ENCODE measurements around the gene AMBN. TPM values are rescaled to one million over a fixed set of nuclear protein-coding genes. Genes with fewer than 3 reads are reported as not detected.

Gene AMBN
- total and polyA plus RNA-seq, 7 donors = not detected

GRCh38 chr4:70629469-70630090, 37.5 kb downstream of the AMBN start:
- DNase-seq (no peak), ATAC-seq (no peak)
- 84 to 92% (median 90%) methylated on average over 1 of the region's 1 CpG for WGBS, 3 donors
- Histone ChIP-seq H3K27ac (no peak overlapping the region), H3K36me3 (ENCODE audit: insufficient read depth in 1 of 2, low read depth in 1 of 2) (no peaks in the 10 kb centered on the region), H3K9me3 (no peaks in the 10 kb centered on the region), H3K27me3 (ENCODE audit: insufficient read depth in 3 of 3, low read length in 2 of 3) (no peaks in the 10 kb centered on the region), H3K4me3 (no peak overlapping the region), H3K4me1 (no peaks in the 10 kb centered on the region)
- TF ChIP-seq CTCF (IDR thresholded peaks at IDR 0.05) = no peak
- intact Hi-C loops (cut with DNase I) = no loop called here

DNA sequence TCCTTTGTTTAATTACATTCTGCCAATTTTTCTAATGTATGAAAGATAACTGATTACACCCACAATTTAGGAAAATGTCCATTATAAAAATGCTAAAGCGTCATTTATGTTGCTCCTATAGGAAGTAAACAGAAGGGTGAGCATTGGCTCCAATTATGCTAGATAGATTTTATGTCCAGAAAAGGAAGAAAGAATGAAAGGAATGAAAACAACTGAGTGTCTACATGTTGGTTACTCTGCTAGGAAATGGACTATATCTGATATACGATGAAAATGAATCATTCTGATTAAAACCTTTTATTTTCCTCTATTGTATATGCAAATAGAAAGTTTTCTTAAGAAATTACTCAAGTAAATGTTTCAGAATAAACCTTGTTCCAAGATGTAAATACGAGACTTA, 38.1 kb downstream of the AMBN start:
- intact Hi-C loops (cut with DNase I) = no loop called here
- DNase-seq = no peak

DNA sequence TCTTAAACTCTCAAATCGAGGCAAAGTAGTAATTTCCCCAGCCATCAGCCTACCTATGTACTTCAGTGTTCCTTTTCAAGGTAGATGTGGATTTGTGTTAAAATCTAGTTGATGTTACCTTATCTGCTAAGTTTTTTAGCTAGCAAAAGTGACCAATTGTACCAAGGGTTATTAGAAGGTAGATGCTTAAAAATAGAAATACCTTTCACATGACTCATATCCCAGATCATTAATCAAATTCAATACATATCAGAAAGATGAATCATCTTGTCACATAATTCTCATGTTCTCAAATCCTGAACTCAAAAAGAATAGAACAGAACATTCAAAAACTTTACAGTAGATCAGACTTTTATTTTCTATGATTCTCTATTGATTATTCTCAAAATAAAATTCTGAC, 40.0 kb downstream of the AMBN start:
- ATAC-seq (no peak), DNase-seq (no peak)
- WGBS, 3 donors = 75 to 82% (median 78%) methylated on average over 1 of the region's 1 CpG
- Histone ChIP-seq H3K4me3 (no peak overlapping the region), H3K9me3 (no peaks in the 10 kb centered on the region), H3K4me1 (no peaks in the 10 kb centered on the region), H3K36me3 (ENCODE audit: insufficient read depth in 1 of 2, low read depth in 1 of 2) (no peaks in the 10 kb centered on the region), H3K27ac (no peak overlapping the region), H3K27me3 (ENCODE audit: insufficient read depth in 3 of 3, low read length in 2 of 3) (no peaks in the 10 kb centered on the region)
- intact Hi-C loops (cut with DNase I) = no loop called here
- no peak for TF ChIP-seq CTCF (IDR thresholded peaks at IDR 0.05)

More for the DNA sequence above, 38.1 kb downstream of the AMBN start:
- H3K4me3 ChIP-seq = no peak overlapping the region
- no peaks in the 10 kb centered on the region for H3K27me3 ChIP-seq (ENCODE audit: insufficient read depth in 3 of 3, low read length in 2 of 3)
- H3K27ac ChIP-seq = no peak overlapping the region
- 85 to 89% (median 85%) methylated on average over 3 of the region's 3 CpGs for WGBS, 3 donors
- ATAC-seq = no peak
- no peak for TF ChIP-seq CTCF (IDR thresholded peaks at IDR 0.05)
- no peaks in the 10 kb centered on the region for H3K9me3 ChIP-seq
- no peaks in the 10 kb centered on the region for H3K4me1 ChIP-seq
- no peaks in the 10 kb centered on the region for H3K36me3 ChIP-seq (ENCODE audit: insufficient read depth in 1 of 2, low read depth in 1 of 2)

DNA sequence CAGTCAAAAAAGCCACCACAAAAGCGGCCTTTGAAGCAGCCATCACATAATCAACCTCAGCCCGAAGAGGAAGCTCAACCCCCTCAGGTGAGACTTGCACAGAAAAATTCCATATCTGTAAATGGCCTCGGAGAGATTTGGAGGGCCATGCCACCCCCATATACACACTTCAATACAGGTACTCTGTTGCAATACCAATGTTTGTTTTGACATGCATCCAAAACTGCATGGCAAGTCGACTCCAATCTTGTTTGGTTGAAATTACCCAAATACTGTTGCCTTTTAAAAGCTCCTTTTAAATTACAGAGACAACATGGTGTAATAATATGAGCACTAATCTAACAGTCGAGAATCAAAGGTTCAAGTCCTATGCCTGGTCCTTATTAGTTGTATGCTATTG, 42.4 kb downstream of the AMBN start:
- Histone ChIP-seq H3K4me3 (no peak overlapping the region), H3K27ac (no peak overlapping the region), H3K36me3 (ENCODE audit: insufficient read depth in 1 of 2, low read depth in 1 of 2) (no peaks in the 10 kb centered on the region), H3K9me3 (peaks cover 3% of the 10 kb centered on the region), H3K4me1 (no peaks in the 10 kb centered on the region), H3K27me3 (ENCODE audit: insufficient read depth in 3 of 3, low read length in 2 of 3) (no peaks in the 10 kb centered on the region)
- no peak for ATAC-seq
- DNase-seq = no peak
- no peak for TF ChIP-seq CTCF (IDR thresholded peaks at IDR 0.05)
- intact Hi-C loops (cut with DNase I) = no loop called here
- WGBS, 3 donors = 86 to 92% (median 91%) methylated on average over 5 of the region's 5 CpGs

Data from psoas muscle (tissue), 8 donors.